Measurements from ENCODE around the gene CABP1. TPM values are rescaled to one million over a fixed set of nuclear protein-coding genes. Genes with fewer than 3 reads are reported as not detected.

The CABP1 gene
- total and polyA plus RNA-seq, 10 of the 15 experiments (the other 5 are each of a cell fraction or from before 2014, with no cell fraction given), result 0.16 to 2.4 (median 0.80) TPM; not detected in 2

DNA sequence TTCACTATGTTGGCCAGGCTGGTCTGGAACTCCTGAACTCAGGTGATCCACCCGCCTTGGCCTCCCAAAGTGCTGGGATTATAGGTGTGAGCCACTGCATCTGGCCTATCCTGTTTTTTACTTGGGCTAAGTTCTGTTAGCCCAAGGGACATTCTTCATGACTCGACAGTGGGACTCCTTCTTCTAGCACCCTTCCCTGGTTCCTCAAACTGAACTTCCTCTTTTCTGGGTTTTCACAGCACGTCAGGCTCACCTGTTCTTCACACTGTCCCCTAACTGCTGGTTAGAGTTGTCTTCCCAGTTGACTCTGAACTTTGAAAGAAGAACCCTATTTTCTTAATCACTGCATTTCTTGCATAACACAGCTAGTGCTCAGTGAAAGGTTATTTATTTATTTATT is 22.5 kb downstream of the CABP1 start:
- CTCF ChIA-PET, result interaction anchor here (0.7 to 9.7 kb wide), 4 partner anchors 12 to 20 kb away, joined by 3 to 184 read pairs (median 4); no protein-coding TSS in a partner anchor
- Histone ChIP-seq H3K4me2 (ENCODE audit: control insufficient read depth, insufficient read depth) (no peak overlapping the region; the same call in 1 of the 2 replicates), H3K9ac (ENCODE audit: control insufficient read depth, insufficient read depth, low read length) (no peak overlapping the region), H2AFZ (ENCODE audit: control insufficient read depth, low read depth, low read length) (no peak overlapping the region), H4K20me1 (ENCODE audit: control insufficient read depth, insufficient read depth) (no peaks in the 10 kb centered on the region), H3K79me2 (ENCODE audit: control insufficient read depth, insufficient read depth, low read length) (no peaks in the 10 kb centered on the region), H3K27me3 (replicated peaks in 1 of 2; ENCODE audit: control insufficient read depth in 2 of 2, insufficient read depth in 2 of 2, low read length in 1 of 2) (no peaks in the 10 kb centered on the region), H3K4me1 (ENCODE audit: control insufficient read depth, insufficient read depth, low read length) (peaks cover 9% of the 10 kb centered on the region), H3K27ac (ENCODE audit: control insufficient read depth, insufficient read depth) (no peak overlapping the region), H3K9me3 (replicated peaks; ENCODE audit: control insufficient read depth, insufficient read depth, low read length) (no peaks in the 10 kb centered on the region), H3K36me3 (ENCODE audit: control insufficient read depth in 2 of 2, insufficient read depth in 2 of 2, low read length in 1 of 2) (no peaks in the 10 kb centered on the region), H3K4me3 (no peak overlapping the region)
- SMC1A ChIA-PET (ENCODE audit: uncharacterized antibody, unreplicated experiment), result interaction anchor here (0.6 to 18.2 kb wide), 6 partner anchors 9 to 49 kb away, joined by 3 to 149 read pairs (median 4); partner anchors contain the start of gene MLEC
- RAD21 ChIA-PET (ENCODE audit: unreplicated experiment), result interaction anchor here (2.6 to 3.6 kb wide), 3 partner anchors 14 to 24 kb away, joined by 10 to 23 read pairs (median 12); partner anchors contain the start of gene MLEC
- peak; percentile 69 for FAIRE-seq
- POLR2A ChIA-PET, result interaction anchor here (0.7 to 3.6 kb wide), 8 partner anchors 9 to 126 kb away, joined by 3 to 23 read pairs (median 6); partner anchors contain the start of gene POP5
- intact Hi-C loops (cut with micrococcal nuclease; ENCODE audit: unreplicated experiment) (no loop called here), in situ Hi-C loops (cut with MboI) (no loop called here)
- ATAC-seq, result peak; percentile 95
- peak; percentile 67 for DNase-seq (ENCODE audit: low read depth, low spot score)
- BruUV-seq (replicated peaks), result no TSS peak
- 0% methylated on average over 3 of the region's 3 CpGs for WGBS (ENCODE audit: insufficient coverage, insufficient replicate concordance, low lambda C conversion rate, missing lambda C conversion rate)
- TF ChIP-seq GATAD2B (conservative IDR thresholded peaks at IDR 0.05; ENCODE audit: low read depth) (0 out of 2 replicates have a peak, but pooled peaks have one; percentile 45), RAD21 (IDR thresholded peaks at IDR 0.05; ENCODE audit: insufficient read depth, low read depth, low read length) (0 out of 2 replicates have a peak, but pooled peaks have one; percentile 4), MEF2B (IDR thresholded peaks at IDR 0.05; ENCODE audit: partially characterized antibody, poor library complexity, severe bottlenecking) (peak; percentile 64), IKZF2 (IDR thresholded peaks at IDR 0.05) (peak; percentile 95 to 97), BHLHE40 (IDR thresholded peaks at IDR 0.05; ENCODE audit: borderline replicate concordance in 1 of 2, low read depth in 2 of 2, low read length in 1 of 2) (peak; percentile 27 to 51; a peak in 1 of 4 replicates), ATF7 (IDR thresholded peaks at IDR 0.05; ENCODE audit: low read depth) (peak; percentile 45), SRF (IDR thresholded peaks at IDR 0.05; ENCODE audit: low read depth in 2 of 2, low read length in 2 of 2) (no peak), MTA2 (IDR thresholded peaks at IDR 0.05; ENCODE audit: low read depth) (peak; percentile 73; the same call in 1 of the 2 replicates), DPF2 (IDR thresholded peaks at IDR 0.05) (peak; percentile 75), RELB (IDR thresholded peaks at IDR 0.05; ENCODE audit: low read depth) (peak; percentile 89), ZNF274 (IDR thresholded peaks at IDR 0.05; ENCODE audit: insufficient read depth, insufficient read length) (no peak), BRCA1 (IDR thresholded peaks at IDR 0.05; ENCODE audit: low read depth, low read length) (no peak), EED (IDR thresholded peaks at IDR 0.05; ENCODE audit: low read depth) (peak; percentile 51; the same call in 1 of the 2 replicates), SPI1 (IDR thresholded peaks at IDR 0.05; ENCODE audit: borderline replicate concordance, insufficient read depth, low read depth, low read length) (peak; percentile 91), IKZF1 (conservative IDR thresholded peaks at IDR 0.05) (peak; percentile 86), SMARCA5 (IDR thresholded peaks at IDR 0.05) (0 out of 2 replicates have a peak, but pooled peaks have one; percentile 34), TCF12 (IDR thresholded peaks at IDR 0.05; ENCODE audit: low read depth, low read length) (peak; percentile 40; the same call in 1 of the 2 replicates), STAT1 (conservative IDR thresholded peaks at IDR 0.05) (no peak), NFIC (IDR thresholded peaks at IDR 0.05; ENCODE audit: low read depth, low read length) (no peak)
- TF ChIP-seq, protein P1, sequence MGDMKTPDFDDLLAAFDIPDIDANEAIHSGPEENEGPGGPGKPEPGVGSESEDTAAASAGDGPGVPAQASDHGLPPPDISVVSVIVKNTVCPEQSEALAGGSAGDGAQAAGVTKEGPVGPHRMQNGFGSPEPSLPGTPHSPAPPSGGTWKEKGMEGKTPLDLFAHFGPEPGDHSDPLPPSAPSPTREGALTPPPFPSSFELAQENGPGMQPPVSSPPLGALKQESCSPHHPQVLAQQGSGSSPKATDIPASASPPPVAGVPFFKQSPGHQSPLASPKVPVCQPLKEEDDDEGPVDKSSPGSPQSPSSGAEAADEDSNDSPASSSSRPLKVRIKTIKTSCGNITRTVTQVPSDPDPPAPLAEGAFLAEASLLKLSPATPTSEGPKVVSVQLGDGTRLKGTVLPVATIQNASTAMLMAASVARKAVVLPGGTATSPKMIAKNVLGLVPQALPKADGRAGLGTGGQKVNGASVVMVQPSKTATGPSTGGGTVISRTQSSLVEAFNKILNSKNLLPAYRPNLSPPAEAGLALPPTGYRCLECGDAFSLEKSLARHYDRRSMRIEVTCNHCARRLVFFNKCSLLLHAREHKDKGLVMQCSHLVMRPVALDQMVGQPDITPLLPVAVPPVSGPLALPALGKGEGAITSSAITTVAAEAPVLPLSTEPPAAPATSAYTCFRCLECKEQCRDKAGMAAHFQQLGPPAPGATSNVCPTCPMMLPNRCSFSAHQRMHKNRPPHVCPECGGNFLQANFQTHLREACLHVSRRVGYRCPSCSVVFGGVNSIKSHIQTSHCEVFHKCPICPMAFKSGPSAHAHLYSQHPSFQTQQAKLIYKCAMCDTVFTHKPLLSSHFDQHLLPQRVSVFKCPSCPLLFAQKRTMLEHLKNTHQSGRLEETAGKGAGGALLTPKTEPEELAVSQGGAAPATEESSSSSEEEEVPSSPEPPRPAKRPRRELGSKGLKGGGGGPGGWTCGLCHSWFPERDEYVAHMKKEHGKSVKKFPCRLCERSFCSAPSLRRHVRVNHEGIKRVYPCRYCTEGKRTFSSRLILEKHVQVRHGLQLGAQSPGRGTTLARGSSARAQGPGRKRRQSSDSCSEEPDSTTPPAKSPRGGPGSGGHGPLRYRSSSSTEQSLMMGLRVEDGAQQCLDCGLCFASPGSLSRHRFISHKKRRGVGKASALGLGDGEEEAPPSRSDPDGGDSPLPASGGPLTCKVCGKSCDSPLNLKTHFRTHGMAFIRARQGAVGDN (IDR thresholded peaks at IDR 0.05), result peak; percentile 40; the same call in 1 of the 2 replicates
